Panc1 (cell line): ENCODE data around the gene ANTXR1. TPM values are rescaled to one million over a fixed set of nuclear protein-coding genes. Genes with fewer than 3 reads are reported as not detected.
A peak's percentile ranks its signal among the peaks of the same experiment; 100 is the strongest.

Experiments
- ATAC-seq: fragments of 200-7000 bp; cut with Tn5 transposase; 2 replicates; pipeline ENCODE4 v1.9.1; 2020; ENCODE audit warnings: mild to moderate bottlenecking, moderate library complexity
- BruUV-seq: library from RNA; stranded (reverse); fragments of 400-500 nt; replicated peaks from 2 replicates; lab custom pipeline; 2021; lab: Mats Ljungman, UMichigan
- CTCF ChIA-PET: fragments of 300-600 bp; sonication (Branson Sonifier 250); formaldehyde crosslinking; loops from one replicate; lab custom pipeline; 2022; ENCODE audit warnings: antibody characterized with exemption; lab: Charles Lee
- POLR2A ChIA-PET: fragments of 300-600 bp; sonication (Branson Sonifier 250); formaldehyde crosslinking; loops from one replicate; lab custom pipeline; 2022; ENCODE audit warnings: antibody characterized with exemption; lab: Charles Lee
- DNase-seq: peaks from one replicate; pipeline ENCODE4 v3.0.0-alpha.2; 2010; ENCODE audit warnings: low read depth, low spot score
- H3K27ac ChIP-seq: 2 replicates; pipeline ENCODE4 v1.5.1; 2011; ENCODE audit warnings: mild to moderate bottlenecking, low read length, inconsistent platforms
- H3K27me3 ChIP-seq: fragments of 200-500 bp; sonication (Bioruptor generic); 2 replicates; pipeline ENCODE4 v1.6.0; 2014; ENCODE audit warnings: low read length, inconsistent platforms; ENCODE audit not compliant: control insufficient read depth, insufficient read depth
- H3K36me3 ChIP-seq: fragments of 200-500 bp; sonication (Bioruptor generic); 2 replicates; pipeline ENCODE4 v1.5.1; 2014; ENCODE audit warnings: inconsistent platforms, mild to moderate bottlenecking, low read length, moderate library complexity; ENCODE audit not compliant: control insufficient read depth, insufficient read depth
- H3K4me1 ChIP-seq: 2 replicates; pipeline ENCODE4 v1.5.1; 2011; ENCODE audit warnings: inconsistent platforms, mild to moderate bottlenecking, low read length, moderate library complexity; ENCODE audit not compliant: control insufficient read depth, insufficient read depth
- H3K4me3 ChIP-seq, 2 experiments: 2 replicates each; pipeline ENCODE4 v1.5.1; 2011 to 2012; ENCODE audit warnings: low read depth in 2 of 2, low read length in 2 of 2, mild to moderate bottlenecking in 2 of 2, inconsistent platforms in 1 of 2, moderate library complexity in 1 of 2
- H3K9me3 ChIP-seq: fragments of 200-500 bp; sonication (Bioruptor generic); 2 replicates; pipeline ENCODE4 v1.5.1; 2014; ENCODE audit warnings: low read depth, mild to moderate bottlenecking, inconsistent platforms, low read length, moderate library complexity; ENCODE audit not compliant: control insufficient read depth, insufficient read depth
- POLR2AphosphoS5 ChIP-seq: IDR thresholded peaks from 2 replicates; pipeline ENCODE4 v1.6.1; 2012; ENCODE audit warnings: mild to moderate bottlenecking, low read depth, low read length, moderate library complexity
- REST ChIP-seq, 2 experiments: IDR thresholded peaks; 2 replicates each; pipeline ENCODE4 v1.6.1; 2011 to 2012; ENCODE audit warnings: low read depth in 2 of 2, control low read depth in 1 of 2, low read length in 1 of 2, mild to moderate bottlenecking in 1 of 2, moderate library complexity in 1 of 2; ENCODE audit not compliant: insufficient read depth in 1 of 2
- SIN3A ChIP-seq: IDR thresholded peaks from 2 replicates; pipeline ENCODE4 v1.6.1; 2012; ENCODE audit warnings: low read depth, mild to moderate bottlenecking, low read length, moderate library complexity, borderline replicate concordance; ENCODE audit not compliant: insufficient read depth
- TCF7L2 ChIP-seq: IDR thresholded peaks from 2 replicates; pipeline ENCODE4 v1.6.1; 2011; ENCODE audit warnings: mild to moderate bottlenecking, low read depth, low read length, inconsistent platforms
- in situ Hi-C: cut with HindIII; loops from 2 replicates; pipeline ENCODE4 v1.10.0; 2016; ENCODE audit warnings: low sequenced_read_pairs, low pct_unique_long_range_greater_than_20kb
- intact Hi-C: fragments of 100-400 bp; cut with micrococcal nuclease; formaldehyde crosslinking; loops from one replicate; pipeline ENCODE4 v1.10.0; 2022; ENCODE audit not compliant: unreplicated experiment
- total RNA-seq: library from RNA; stranded (reverse); gene quantifications from one replicate; pipeline ENCODE4 v1.2.1, GENCODE V29; 2021; ENCODE audit not compliant: unreplicated experiment
- TF ChIP-seq, protein P1 (sequence below): fragments of 450-650 bp; IDR thresholded peaks from 2 replicates; pipeline ENCODE4 v1.5.1; 2017; ENCODE audit warnings: mild to moderate bottlenecking

ANTXR1 gene
- total RNA-seq, 1 experiment from 2014 or later = 132 TPM

GRCh38 chr2:69238449-69239031, 225.6 kb downstream of the ANTXR1 start:
- POLR2A ChIA-PET = interaction anchor here (0.6 kb wide), 1 partner anchor 18 kb away, joined by 3 read pairs; no protein-coding TSS in a partner anchor
- BruUV-seq = no TSS peak
- Histone ChIP-seq H3K27ac (no peak overlapping the region), H3K27me3 (no peaks in the 10 kb centered on the region), H3K4me3 (no peak overlapping the region), H3K36me3 (no peaks in the 10 kb centered on the region), H3K4me1 (no peaks in the 10 kb centered on the region), H3K9me3 (no peaks in the 10 kb centered on the region)
- ATAC-seq (peak; percentile 56), DNase-seq (no peak)
- intact Hi-C loops (no loop called here), in situ Hi-C loops (no loop called here)
- CTCF ChIA-PET = no interaction called here
- TF ChIP-seq REST (IDR thresholded peaks at IDR 0.05; ENCODE audit: insufficient read depth in 1 of 2, low read depth in 2 of 2, low read length in 1 of 2) (no peak), TCF7L2 (no peak), POLR2AphosphoS5 (no peak), SIN3A (no peak)
- TF ChIP-seq, protein P1, sequence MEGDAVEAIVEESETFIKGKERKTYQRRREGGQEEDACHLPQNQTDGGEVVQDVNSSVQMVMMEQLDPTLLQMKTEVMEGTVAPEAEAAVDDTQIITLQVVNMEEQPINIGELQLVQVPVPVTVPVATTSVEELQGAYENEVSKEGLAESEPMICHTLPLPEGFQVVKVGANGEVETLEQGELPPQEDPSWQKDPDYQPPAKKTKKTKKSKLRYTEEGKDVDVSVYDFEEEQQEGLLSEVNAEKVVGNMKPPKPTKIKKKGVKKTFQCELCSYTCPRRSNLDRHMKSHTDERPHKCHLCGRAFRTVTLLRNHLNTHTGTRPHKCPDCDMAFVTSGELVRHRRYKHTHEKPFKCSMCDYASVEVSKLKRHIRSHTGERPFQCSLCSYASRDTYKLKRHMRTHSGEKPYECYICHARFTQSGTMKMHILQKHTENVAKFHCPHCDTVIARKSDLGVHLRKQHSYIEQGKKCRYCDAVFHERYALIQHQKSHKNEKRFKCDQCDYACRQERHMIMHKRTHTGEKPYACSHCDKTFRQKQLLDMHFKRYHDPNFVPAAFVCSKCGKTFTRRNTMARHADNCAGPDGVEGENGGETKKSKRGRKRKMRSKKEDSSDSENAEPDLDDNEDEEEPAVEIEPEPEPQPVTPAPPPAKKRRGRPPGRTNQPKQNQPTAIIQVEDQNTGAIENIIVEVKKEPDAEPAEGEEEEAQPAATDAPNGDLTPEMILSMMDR = no peak

- CTCF ChIA-PET = no interaction called here
- TF ChIP-seq REST (IDR thresholded peaks at IDR 0.05; ENCODE audit: insufficient read depth in 1 of 2, low read depth in 2 of 2, low read length in 1 of 2) (no peak), TCF7L2 (no peak), SIN3A (no peak), POLR2AphosphoS5 (no peak)
- TF ChIP-seq, protein P1 = no peak
- ATAC-seq = no peak
- H3K36me3 ChIP-seq = no peaks in the 10 kb centered on the region; the same call in 1 of the 2 replicates
- intact Hi-C loops = no loop called here
- no peaks in the 10 kb centered on the region for H3K27me3 ChIP-seq
- H3K4me3 ChIP-seq = no peak overlapping the region
- no peaks in the 10 kb centered on the region for H3K9me3 ChIP-seq
- in situ Hi-C loops = no loop called here
- H3K4me1 ChIP-seq = no peaks in the 10 kb centered on the region
- no TSS peak for BruUV-seq
- DNase-seq = no peak
- peak overlapping the region; percentile 52; the same call in 1 of the 2 replicates for H3K27ac ChIP-seq
- POLR2A ChIA-PET = no interaction called here
Measured at GRCh38 chr2:69241093-69241492, 228.1 kb downstream of the ANTXR1 start.
